A549 (cell line): ENCODE results near the gene TRAF7. TPM values are rescaled to one million over a fixed set of nuclear protein-coding genes. Genes with fewer than 3 reads are reported as not detected.

Experiments
- ATAC-seq, 2 experiments: fragments of 200-7000 bp in 1 of 2; fragments of >200 bp in 1 of 2; cut with Nextera tagmentation in 1 of 2; cut with Tn5 transposase in 1 of 2; 3 replicates each; pipeline versions ENCODE4 v1.8.0 to v1.9.1; 2018 to 2020; ENCODE audit warnings: mild to moderate bottlenecking in 1 of 2, moderate library complexity in 1 of 2
- CTCF ChIA-PET: fragments of 300-600 bp; sonication (Branson Sonifier 250); formaldehyde crosslinking; extraction: SDS; loops from one replicate; lab custom pipeline; 2021; ENCODE audit warnings: antibody characterized with exemption, inconsistent platforms; lab: Yijun Ruan, JAX
- POLR2A ChIA-PET: fragments of 350-600 bp; formaldehyde crosslinking; extraction: SDS; loops from one replicate; lab custom pipeline; 2021; ENCODE audit warnings: antibody characterized with exemption, inconsistent platforms; lab: Yijun Ruan, JAX
- DNase-seq, 2 experiments: peaks; one replicate each; pipeline versions ENCODE4 v3.0.0 to v3.0.0-alpha.2; 2011 to 2016; ENCODE audit warnings: low read depth in 1 of 2, low spot score in 1 of 2
- FAIRE-seq: peaks from 2 replicates; lab custom pipeline; 2011; peaks lifted over from hg19 to GRCh38; lab: Jason Lieb, UNC
- H3K27ac ChIP-seq, 2 experiments: fragments of >200 bp; sonication (Bioruptor Twin); formaldehyde crosslinking; 3 replicates each; pipeline ENCODE4 v1.5.1; 2016 to 2017
- H3K4me1 ChIP-seq: fragments of >200 bp; sonication (Bioruptor Twin); formaldehyde crosslinking; 3 replicates; pipeline ENCODE4 v1.6.1; 2016
- H3K4me2 ChIP-seq: fragments of >200 bp; sonication (Bioruptor Twin); formaldehyde crosslinking; 3 replicates; pipeline ENCODE4 v1.6.1; 2016
- H3K4me3 ChIP-seq: fragments of >200 bp; sonication (Bioruptor Twin); formaldehyde crosslinking; 3 replicates; pipeline ENCODE4 v1.5.1; 2016
- H3K9me3 ChIP-seq: fragments of >200 bp; sonication (Bioruptor Twin); formaldehyde crosslinking; 3 replicates; pipeline ENCODE4 v1.6.1; 2016
- CEBPB ChIP-seq, 2 experiments: fragments of >200 bp in 1 of 2; sonication (Bioruptor Twin) in 1 of 2; formaldehyde crosslinking in 1 of 2; IDR thresholded peaks; 2 replicates each; pipeline ENCODE4 v1.6.1; 2012 to 2016
- CHD2 ChIP-seq: fragments of 150-350 bp; IDR thresholded peaks from 2 replicates; pipeline ENCODE4 v1.6.1; 2014; ENCODE audit warnings: low read length; ENCODE audit not compliant: partially characterized antibody
- CTCF ChIP-seq: fragments of >200 bp; sonication (Bioruptor Twin); formaldehyde crosslinking; IDR thresholded peaks from 3 replicates; pipeline ENCODE4 v1.5.1; 2016
- HEYL ChIP-seq: fragments of 250-450 bp; sonication (Bioruptor Pico); IDR thresholded peaks from 2 replicates; pipeline ENCODE4 v1.8.0; 2021; ENCODE audit warnings: mild to moderate bottlenecking, moderate library complexity
- HMGXB4 ChIP-seq: fragments of 250-450 bp; sonication (Bioruptor Pico); IDR thresholded peaks from 2 replicates; pipeline ENCODE4 v1.5.0; 2021; ENCODE audit warnings: mild to moderate bottlenecking, moderate library complexity, borderline replicate concordance
- HOXB13 ChIP-seq: fragments of 250-450 bp; sonication (Bioruptor Pico); IDR thresholded peaks from 2 replicates; pipeline ENCODE4 v1.5.0; 2020; ENCODE audit warnings: low read depth, mild to moderate bottlenecking, moderate library complexity
- JUN ChIP-seq, 2 experiments: fragments of >200 bp; sonication (Bioruptor Twin); formaldehyde crosslinking; IDR thresholded peaks; 2 replicates in 1 of 2; 3 replicates in 1 of 2; pipeline ENCODE4 v1.6.1; 2016 to 2017
- MAZ ChIP-seq: fragments of 150-350 bp; IDR thresholded peaks from 2 replicates; pipeline ENCODE4 v1.6.1; 2014; ENCODE audit warnings: antibody characterized with exemption, low read depth, low read length, borderline replicate concordance
- NR3C1 ChIP-seq: fragments of >200 bp; sonication (Bioruptor Twin); formaldehyde crosslinking; IDR thresholded peaks from 3 replicates; pipeline ENCODE4 v1.6.1; 2017
- RAD21 ChIP-seq, 2 experiments: fragments of >200 bp in 1 of 2; sonication (Bioruptor Twin) in 1 of 2; formaldehyde crosslinking in 1 of 2; IDR thresholded peaks in 1 of 2; conservative IDR thresholded peaks in 1 of 2; 2 replicates in 1 of 2; 3 replicates in 1 of 2; pipeline ENCODE4 v1.6.1; 2012 to 2018; ENCODE audit warnings: inconsistent platforms in 1 of 2
- RCOR1 ChIP-seq: fragments of 150-350 bp; IDR thresholded peaks from 2 replicates; pipeline ENCODE4 v1.6.1; 2014; ENCODE audit warnings: antibody characterized with exemption, low read length, low read depth
- REST ChIP-seq: fragments of 200-600 bp; sonication (generic); IDR thresholded peaks from 2 replicates; pipeline ENCODE4 v1.6.1; 2016; ENCODE audit warnings: antibody characterized with exemption, mild to moderate bottlenecking, moderate library complexity
- SREBF2 ChIP-seq: fragments of 450-650 bp; IDR thresholded peaks from 2 replicates; pipeline ENCODE4 v1.6.1; 2014; ENCODE audit warnings: mild to moderate bottlenecking, moderate library complexity
- USF2 ChIP-seq: fragments of 450-650 bp; IDR thresholded peaks from 2 replicates; pipeline ENCODE4 v1.6.1; 2014; ENCODE audit warnings: antibody characterized with exemption
- WGBS: methylation state at CpG from one replicate; pipeline ENCODE4 v1.1.6; 2017; ENCODE audit errors: missing lambda C conversion rate; 5-methylcytosine and 5-hydroxymethylcytosine counted together
- polyA plus RNA-seq, 4 experiments: library from polyadenylated mRNA; depleted of rRNA in 3 of 4; stranded (reverse); fragments of >200 nt; fragmentation: RNase III in 1 of 4; extraction: RNeasy Plus Mini Kit Qiagen cat#74134 plus additional on column Dnase treatment in 1 of 4; gene quantifications; 2 replicates in 3 of 4; 3 replicates in 1 of 4; pipeline ENCODE4 v1.2.3, GENCODE V29; 2011 to 2017

The TRAF7 gene
- polyA plus RNA-seq, 2 of the 4 experiments (the other 2 are of a cell fraction), result 31.9 to 50.0 TPM

- DNase-seq (no peak), ATAC-seq (no peak), FAIRE-seq (no peak)
- TF ChIP-seq CTCF (no peak), USF2 (no peak), CHD2 (no peak), REST (no peak), RCOR1 (no peak), NR3C1 (no peak), HEYL (CRISPR knock-in tag) (no peak), CEBPB (IDR thresholded peaks at IDR 0.05) (no peak), HOXB13 (CRISPR knock-in tag) (no peak), JUN (IDR thresholded peaks at IDR 0.05) (no peak), RAD21 (conservative IDR thresholded peaks at IDR 0.05 in 1 of 2, IDR thresholded peaks at IDR 0.05 in 1 of 2) (no peak), HMGXB4 (CRISPR knock-in tag) (no peak)
- POLR2A ChIA-PET, result interaction anchor here (0.6 kb wide), 1 partner anchor 13 kb away, joined by 5 read pairs; no protein-coding TSS in a partner anchor
- no peak overlapping the region for H3K4me3 ChIP-seq
- H3K27ac ChIP-seq, result no peak overlapping the region
- 81% methylated on average over 14 of the region's 24 CpGs for WGBS
- no peak overlapping the region for H3K4me2 ChIP-seq
- peaks cover 10% of the 10 kb centered on the region for H3K4me1 ChIP-seq
- no peaks in the 10 kb centered on the region for H3K9me3 ChIP-seq
- CTCF ChIA-PET, result interaction anchor here (1.1 to 1.4 kb wide), 2 partner anchors 186 to 311 kb away, joined by 3 read pairs; no protein-coding TSS in a partner anchor
These were observed 34.5 kb downstream of the TRAF7 start for GRCh38 chr16:2190002-2190658.

GRCh38 chr16:2190659-2191445, 35.3 kb downstream of the TRAF7 start:
- 72% methylated on average over 11 of the region's 25 CpGs for WGBS
- TF ChIP-seq CTCF, result no peak
- TF ChIP-seq SREBF2, result no peak
- TF ChIP-seq MAZ, result no peak
- TF ChIP-seq RAD21 (conservative IDR thresholded peaks at IDR 0.05 in 1 of 2, IDR thresholded peaks at IDR 0.05 in 1 of 2), result no peak
- H3K4me1 ChIP-seq, result peaks cover 17% of the 10 kb centered on the region
- no peak overlapping the region for H3K27ac ChIP-seq
- no peaks in the 10 kb centered on the region for H3K9me3 ChIP-seq
- CTCF ChIA-PET, result interaction anchor here (1.1 kb wide), 1 partner anchor 310 kb away, joined by 3 read pairs; no protein-coding TSS in a partner anchor
- FAIRE-seq (no peak), DNase-seq (no peak), ATAC-seq (no peak)
- H3K4me2 ChIP-seq, result no peak overlapping the region
- H3K4me3 ChIP-seq, result no peak overlapping the region
- POLR2A ChIA-PET, result no interaction called here
